ENCODE data around the gene KRTAP9-4. TPM values are rescaled to one million over a fixed set of nuclear protein-coding genes. Genes with fewer than 3 reads are reported as not detected.

KRTAP9-4 gene
- total RNA-seq: not detected in 2 replicates

DNA sequence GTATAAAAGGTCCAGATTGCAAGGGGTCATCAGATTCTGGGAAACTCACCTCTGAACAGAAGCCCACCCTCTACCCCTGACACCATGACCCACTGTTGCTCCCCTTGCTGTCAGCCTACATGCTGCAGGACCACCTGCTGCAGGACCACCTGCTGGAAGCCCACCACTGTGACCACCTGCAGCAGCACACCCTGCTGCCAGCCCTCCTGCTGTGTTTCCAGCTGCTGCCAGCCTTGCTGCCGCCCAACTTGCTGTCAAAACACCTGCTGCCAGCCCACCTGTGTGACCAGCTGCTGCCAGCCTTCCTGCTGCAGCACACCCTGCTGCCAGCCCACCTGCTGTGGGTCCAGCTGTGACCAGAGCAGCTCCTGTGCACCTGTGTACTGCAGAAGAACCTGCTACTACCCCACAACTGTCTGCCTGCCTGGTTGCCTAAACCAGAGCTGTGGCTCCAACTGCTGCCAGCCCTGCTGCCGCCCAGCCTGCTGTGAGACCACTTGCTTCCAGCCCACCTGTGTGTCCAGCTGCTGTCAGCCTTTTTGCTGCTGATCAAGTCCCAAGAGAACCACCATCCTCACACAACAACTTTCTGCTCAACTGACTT is at the start of gene KRTAP9-4:
Gene KRTAP9-4, plus strand, starts transcription at position 51 of the 604 bp plus-strand sequence. Its CDS starts 34 bp downstream, at position 85.

DNA sequence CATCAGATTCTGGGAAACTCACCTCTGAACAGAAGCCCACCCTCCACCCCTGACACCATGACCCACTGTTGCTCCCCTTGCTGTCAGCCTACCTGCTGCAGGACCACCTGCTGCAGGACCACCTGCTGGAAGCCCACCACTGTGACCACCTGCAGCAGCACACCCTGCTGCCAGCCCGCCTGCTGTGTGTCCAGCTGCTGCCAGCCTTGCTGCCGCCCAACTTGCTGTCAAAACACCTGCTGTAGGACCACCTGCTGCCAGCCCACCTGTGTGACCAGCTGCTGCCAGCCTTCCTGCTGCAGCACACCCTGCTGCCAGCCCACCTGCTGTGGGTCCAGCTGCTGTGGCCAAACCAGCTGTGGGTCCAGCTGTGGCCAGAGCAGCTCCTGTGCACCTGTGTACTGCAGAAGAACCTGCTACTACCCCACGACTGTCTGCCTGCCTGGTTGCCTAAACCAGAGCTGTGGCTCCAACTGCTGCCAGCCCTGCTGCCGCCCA is 22.8 kb upstream of the KRTAP9-4 start, which contains the start of gene KRTAP9-2:
Gene KRTAP9-2, plus strand, starts transcription at position 51 of the 498 bp plus-strand sequence. Its CDS starts 7 bp downstream, at position 58.

DNA sequence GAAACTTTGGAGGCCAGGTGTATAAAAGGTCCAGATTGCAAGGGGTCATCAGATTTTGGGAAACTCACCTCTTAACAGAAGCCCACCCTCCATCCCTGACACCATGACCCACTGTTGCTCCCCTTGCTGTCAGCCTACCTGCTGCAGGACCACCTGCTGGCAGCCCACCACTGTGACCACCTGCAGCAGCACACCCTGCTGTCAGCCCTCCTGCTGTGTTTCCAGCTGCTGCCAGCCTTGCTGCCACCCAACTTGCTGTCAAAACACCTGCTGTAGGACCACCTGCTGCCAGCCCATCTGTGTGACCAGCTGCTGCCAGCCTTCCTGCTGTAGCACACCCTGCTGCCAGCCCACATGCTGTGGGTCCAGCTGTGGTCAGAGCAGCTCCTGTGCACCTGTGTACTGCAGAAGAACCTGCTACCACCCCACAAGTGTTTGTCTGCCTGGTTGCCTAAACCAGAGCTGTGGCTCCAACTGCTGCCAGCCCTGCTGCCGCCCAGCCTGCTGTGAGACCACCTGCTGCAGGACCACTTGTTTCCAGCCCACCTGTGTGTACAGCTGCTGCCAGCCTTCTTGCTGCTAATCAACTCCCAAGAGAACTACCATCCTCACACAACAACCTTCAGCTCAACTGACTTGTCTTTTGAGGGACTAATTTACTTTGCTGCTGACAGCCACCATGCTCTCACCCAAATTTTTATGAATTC is 16.9 kb upstream of the KRTAP9-4 start, which contains the start of gene KRTAP9-3:
Gene KRTAP9-3, plus strand, starts transcription at position 51 of the 707 bp plus-strand sequence. Its CDS starts 53 bp downstream, at position 104.

GRCh38 chr17:41237949-41238437 is 11.5 kb upstream of the KRTAP9-4 start, which contains the start of gene KRTAP9-8:
TSS of gene KRTAP9-8 (plus strand) at chr17:41237999. CDS start at chr17:41238052, 53 bp downstream.

GRCh38 chr17:41255381-41256290 is 6.1 kb downstream of the KRTAP9-4 start, which contains the start of gene KRTAP9-9:
TSS of gene KRTAP9-9 (plus strand) at chr17:41255384.

GRCh38 chr17:41265078-41265477 is 15.6 kb downstream of the KRTAP9-4 start, which contains the start of gene KRTAP9-6:
TSS of gene KRTAP9-6 (plus strand) at chr17:41265378. CDS start at chr17:41265378, 0 bp downstream.

DNA sequence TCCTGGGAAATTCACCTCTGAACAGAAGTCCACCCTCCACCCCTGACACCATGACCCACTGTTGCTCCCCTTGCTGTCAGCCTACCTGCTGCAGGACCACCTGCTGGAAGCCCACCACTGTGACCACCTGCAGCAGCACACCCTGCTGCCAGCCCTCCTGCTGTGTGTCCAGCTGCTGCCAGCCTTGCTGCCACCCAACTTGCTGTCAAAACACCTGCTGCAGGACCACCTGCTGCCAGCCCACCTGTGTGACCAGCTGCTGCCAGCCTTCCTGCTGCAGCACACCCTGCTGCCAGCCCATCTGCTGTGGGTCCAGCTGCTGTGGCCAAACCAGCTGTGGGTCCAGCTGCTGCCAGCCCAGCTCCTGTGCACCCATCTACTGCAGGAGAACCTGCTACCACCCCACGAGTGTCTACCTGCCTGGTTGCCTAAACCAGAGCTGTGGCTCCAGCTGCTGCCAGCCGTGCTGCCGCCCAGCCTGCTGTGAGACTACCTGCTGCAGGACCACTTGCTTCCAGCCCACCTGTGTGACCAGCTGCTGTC is 26.2 kb downstream of the KRTAP9-4 start, which contains the start of gene KRTAP9-7:
Gene KRTAP9-7, plus strand, starts transcription at position 51 of the 543 bp plus-strand sequence. Its CDS starts 0 bp downstream, at position 51.

Other genes with a start within 250 kb of the KRTAP9-4 start
- not detected in 2 replicates for gene KRTAP3-2, start 249.8 kb upstream of the KRTAP9-4 start, total RNA-seq
- not detected in 2 replicates for gene KRTAP3-1, start 240.6 kb upstream of the KRTAP9-4 start, total RNA-seq
- gene KRTAP1-5, start 222.5 kb upstream of the KRTAP9-4 start, total RNA-seq: not detected in 2 replicates
- not detected in 2 replicates for gene KRTAP1-4, start 219.5 kb upstream of the KRTAP9-4 start, total RNA-seq
- gene KRTAP1-3, start 214.8 kb upstream of the KRTAP9-4 start, total RNA-seq: not detected in 2 replicates
- not detected in 2 replicates for gene KRTAP1-1, start 208.2 kb upstream of the KRTAP9-4 start, total RNA-seq
- gene KRTAP2-1, start 202.4 kb upstream of the KRTAP9-4 start, total RNA-seq: not detected in 2 replicates
- not detected in 2 replicates for gene KRTAP2-2, start 194.5 kb upstream of the KRTAP9-4 start, total RNA-seq
- not detected in 2 replicates for gene KRTAP2-3, start 189.6 kb upstream of the KRTAP9-4 start, total RNA-seq
- gene KRTAP2-4, start 183.8 kb upstream of the KRTAP9-4 start, total RNA-seq: not detected in 2 replicates
- gene KRTAP4-7, start 165.5 kb upstream of the KRTAP9-4 start, total RNA-seq: not detected in 2 replicates
- not detected in 2 replicates for gene KRTAP4-8, start 151.5 kb upstream of the KRTAP9-4 start, total RNA-seq
- gene KRTAP4-16, start 147.5 kb upstream of the KRTAP9-4 start, total RNA-seq: not detected in 2 replicates
- not detected in 2 replicates for gene KRTAP4-9, start 144.3 kb upstream of the KRTAP9-4 start, total RNA-seq
- not detected in 2 replicates for gene KRTAP4-11, start 131.3 kb upstream of the KRTAP9-4 start, total RNA-seq
- gene KRTAP4-12, start 125.5 kb upstream of the KRTAP9-4 start, total RNA-seq: not detected in 2 replicates
- not detected in 2 replicates for gene KRTAP4-6, start 109.1 kb upstream of the KRTAP9-4 start, total RNA-seq
- not detected in 2 replicates for gene KRTAP4-5, start 99.9 kb upstream of the KRTAP9-4 start, total RNA-seq
- gene KRTAP4-4, start 88.9 kb upstream of the KRTAP9-4 start, total RNA-seq: not detected in 2 replicates
- gene KRTAP4-3, start 81.5 kb upstream of the KRTAP9-4 start, total RNA-seq: not detected in 2 replicates
- not detected in 2 replicates for gene KRTAP4-2, start 71.5 kb upstream of the KRTAP9-4 start, total RNA-seq
- not detected in 2 replicates for gene KRTAP4-1, start 64.8 kb upstream of the KRTAP9-4 start, total RNA-seq
- gene KRTAP9-1, start 59.8 kb upstream of the KRTAP9-4 start, total RNA-seq: not detected in 2 replicates
- gene KRTAP9-2, start 23.0 kb upstream of the KRTAP9-4 start, total RNA-seq: not detected in 2 replicates
- not detected in 2 replicates for gene KRTAP9-3, start 17.2 kb upstream of the KRTAP9-4 start, total RNA-seq
- not detected in 2 replicates for gene KRTAP9-8, start 11.7 kb upstream of the KRTAP9-4 start, total RNA-seq
- not detected in 2 replicates for gene KRTAP9-9, start 5.7 kb downstream of the KRTAP9-4 start, total RNA-seq
- not detected in 2 replicates for gene KRTAP9-6, start 15.7 kb downstream of the KRTAP9-4 start, total RNA-seq
- not detected in 2 replicates for gene KRTAP9-7, start 26.0 kb downstream of the KRTAP9-4 start, total RNA-seq
- gene KRTAP29-1, start 53.2 kb downstream of the KRTAP9-4 start, total RNA-seq: not detected in 2 replicates
- gene KRTAP16-1, start 59.6 kb downstream of the KRTAP9-4 start, total RNA-seq: not detected in 2 replicates
- gene KRTAP17-1, start 66.0 kb downstream of the KRTAP9-4 start, total RNA-seq: not detected in 2 replicates
- not detected in 2 replicates for gene KRT33A, start 101.1 kb downstream of the KRTAP9-4 start, total RNA-seq
- gene KRT33B, start 120.1 kb downstream of the KRTAP9-4 start, total RNA-seq: not detected in 2 replicates
- gene KRT34, start 132.6 kb downstream of the KRTAP9-4 start, total RNA-seq: not detected in 2 replicates
- not detected in 2 replicates for gene KRT31, start 147.9 kb downstream of the KRTAP9-4 start, total RNA-seq
- not detected in 2 replicates for gene KRT37, start 174.9 kb downstream of the KRTAP9-4 start, total RNA-seq
- gene KRT38, start 191.3 kb downstream of the KRTAP9-4 start, total RNA-seq: not detected in 2 replicates
- not detected in 2 replicates for gene KRT32, start 217.7 kb downstream of the KRTAP9-4 start, total RNA-seq
- gene KRT35, start 231.5 kb downstream of the KRTAP9-4 start, total RNA-seq: not detected in 2 replicates
- 0.13 TPM in 1 of 2 replicates, not detected in the other for gene KRT36, start 240.2 kb downstream of the KRTAP9-4 start, total RNA-seq